Measurements from ENCODE around the gene CPSF4.

DNA sequence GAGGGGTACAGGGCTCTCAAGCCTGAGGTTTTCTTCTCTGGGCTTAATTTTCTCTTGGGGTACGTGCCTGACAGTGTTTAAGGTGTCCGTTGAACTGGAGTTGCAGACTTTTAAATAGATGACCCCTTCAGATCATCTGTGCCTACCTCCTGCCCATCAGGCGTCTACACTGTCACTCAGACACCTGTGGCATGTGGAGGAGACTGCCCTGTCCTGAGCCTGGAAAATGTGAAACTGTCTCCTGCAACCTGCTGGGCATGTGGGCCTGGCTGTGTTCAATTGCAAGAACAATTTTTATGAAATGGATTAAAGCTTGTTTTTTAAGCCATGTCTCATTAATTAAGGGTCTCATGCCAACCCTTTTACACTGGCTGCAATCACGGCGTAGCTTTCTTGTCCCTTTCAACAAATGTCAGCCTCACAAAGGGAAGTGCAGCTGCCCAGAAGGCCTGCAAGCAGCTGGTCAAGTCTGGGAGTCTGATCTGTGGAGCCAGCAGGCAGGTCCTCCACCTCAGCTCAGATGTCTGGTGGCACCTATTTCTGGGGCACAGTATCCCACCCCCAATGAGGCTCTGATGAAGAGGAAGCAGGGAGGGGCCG, 18.4 kb downstream of the CPSF4 start:
- TF ChIP-seq, protein P1, sequence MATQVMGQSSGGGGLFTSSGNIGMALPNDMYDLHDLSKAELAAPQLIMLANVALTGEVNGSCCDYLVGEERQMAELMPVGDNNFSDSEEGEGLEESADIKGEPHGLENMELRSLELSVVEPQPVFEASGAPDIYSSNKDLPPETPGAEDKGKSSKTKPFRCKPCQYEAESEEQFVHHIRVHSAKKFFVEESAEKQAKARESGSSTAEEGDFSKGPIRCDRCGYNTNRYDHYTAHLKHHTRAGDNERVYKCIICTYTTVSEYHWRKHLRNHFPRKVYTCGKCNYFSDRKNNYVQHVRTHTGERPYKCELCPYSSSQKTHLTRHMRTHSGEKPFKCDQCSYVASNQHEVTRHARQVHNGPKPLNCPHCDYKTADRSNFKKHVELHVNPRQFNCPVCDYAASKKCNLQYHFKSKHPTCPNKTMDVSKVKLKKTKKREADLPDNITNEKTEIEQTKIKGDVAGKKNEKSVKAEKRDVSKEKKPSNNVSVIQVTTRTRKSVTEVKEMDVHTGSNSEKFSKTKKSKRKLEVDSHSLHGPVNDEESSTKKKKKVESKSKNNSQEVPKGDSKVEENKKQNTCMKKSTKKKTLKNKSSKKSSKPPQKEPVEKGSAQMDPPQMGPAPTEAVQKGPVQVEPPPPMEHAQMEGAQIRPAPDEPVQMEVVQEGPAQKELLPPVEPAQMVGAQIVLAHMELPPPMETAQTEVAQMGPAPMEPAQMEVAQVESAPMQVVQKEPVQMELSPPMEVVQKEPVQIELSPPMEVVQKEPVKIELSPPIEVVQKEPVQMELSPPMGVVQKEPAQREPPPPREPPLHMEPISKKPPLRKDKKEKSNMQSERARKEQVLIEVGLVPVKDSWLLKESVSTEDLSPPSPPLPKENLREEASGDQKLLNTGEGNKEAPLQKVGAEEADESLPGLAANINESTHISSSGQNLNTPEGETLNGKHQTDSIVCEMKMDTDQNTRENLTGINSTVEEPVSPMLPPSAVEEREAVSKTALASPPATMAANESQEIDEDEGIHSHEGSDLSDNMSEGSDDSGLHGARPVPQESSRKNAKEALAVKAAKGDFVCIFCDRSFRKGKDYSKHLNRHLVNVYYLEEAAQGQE (IDR thresholded peaks at IDR 0.05; ENCODE audit: insufficient read depth in 1 of 2, low read depth in 2 of 2, low read length in 2 of 2) = no peak
- TF ChIP-seq SIN3A (IDR thresholded peaks at IDR 0.05; ENCODE audit: borderline replicate concordance, insufficient read depth, low read length) = no peak
- TF ChIP-seq POLR2AphosphoS5 (IDR thresholded peaks at IDR 0.05; ENCODE audit: low read depth, low read length) = no peak
- TF ChIP-seq TAF1 (IDR thresholded peaks at IDR 0.05; ENCODE audit: borderline replicate concordance, insufficient read depth, low read length) = no peak
